Brain microvascular endothelial cell (primary cell): Measurements from ENCODE around the gene ZNF219.

Source experiments
- DNase-seq: peaks from one replicate; pipeline ENCODE4 v3.0.0-alpha.2; 2020
- H3K27ac ChIP-seq: fragments of 250-450 bp; sonication (Bioruptor Pico); 2 replicates; pipeline ENCODE4 v1.5.1; 2020; ENCODE audit warnings: mild to moderate bottlenecking, moderate library complexity
- H3K27me3 ChIP-seq: fragments of 250-450 bp; sonication (Bioruptor Pico); replicated peaks from 2 replicates; pipeline ENCODE4 v1.5.1; 2020; ENCODE audit warnings: mild to moderate bottlenecking
- H3K36me3 ChIP-seq: fragments of 250-450 bp; sonication (Bioruptor Pico); replicated peaks from 2 replicates; pipeline ENCODE4 v1.5.1; 2020; ENCODE audit warnings: mild to moderate bottlenecking
- H3K4me3 ChIP-seq: 2 replicates; pipeline ENCODE4 v1.5.1; 2011; ENCODE audit warnings: low read depth, mild to moderate bottlenecking, control low read depth, low read length, moderate library complexity
- in situ Hi-C: cut with HindIII; loops from 2 replicates; pipeline ENCODE4 v1.10.0; 2017; ENCODE audit warnings: low sequenced_read_pairs, low pct_ligation_motif_present
- TF ChIP-seq, protein P1 (sequence below): IDR thresholded peaks from 2 replicates; pipeline ENCODE4 v1.5.1; 2011; ENCODE audit warnings: low read depth, mild to moderate bottlenecking, moderate library complexity, low read length, control low read depth, inconsistent platforms; ENCODE audit errors: missing control alignments

The ZNF219 gene

DNA sequence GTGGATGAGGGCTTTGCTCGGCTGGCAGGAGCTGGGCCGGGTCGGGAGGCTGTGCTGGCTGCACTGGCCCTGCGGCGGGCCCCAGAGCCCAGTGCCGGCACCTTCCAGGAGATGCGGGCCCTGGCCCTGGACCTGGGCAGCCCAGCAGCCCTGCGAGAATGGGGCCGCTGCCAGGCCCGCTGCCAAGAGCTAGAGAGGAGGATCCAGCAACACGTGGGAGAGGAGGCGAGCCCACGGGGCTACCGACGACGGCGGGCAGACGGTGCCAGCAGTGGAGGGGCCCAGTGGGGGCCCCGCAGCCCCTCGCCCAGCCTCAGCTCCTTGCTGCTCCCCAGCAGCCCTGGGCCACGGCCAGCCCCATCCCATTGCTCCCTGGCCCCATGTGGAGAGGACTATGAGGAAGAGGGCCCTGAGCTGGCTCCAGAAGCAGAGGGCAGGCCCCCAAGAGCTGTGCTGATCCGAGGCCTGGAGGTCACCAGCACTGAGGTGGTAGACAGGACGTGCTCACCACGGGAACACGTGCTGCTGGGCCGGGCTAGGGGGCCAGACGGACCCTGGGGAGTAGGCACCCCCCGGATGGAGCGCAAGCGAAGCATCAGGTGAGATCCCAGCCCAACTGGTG is 16.8 kb downstream of the ZNF219 start:
- no peaks in the 10 kb centered on the region for H3K27me3 ChIP-seq
- in situ Hi-C loops: no loop called here
- DNase-seq: no peak
- no peak overlapping the region for H3K4me3 ChIP-seq
- TF ChIP-seq, protein P1, sequence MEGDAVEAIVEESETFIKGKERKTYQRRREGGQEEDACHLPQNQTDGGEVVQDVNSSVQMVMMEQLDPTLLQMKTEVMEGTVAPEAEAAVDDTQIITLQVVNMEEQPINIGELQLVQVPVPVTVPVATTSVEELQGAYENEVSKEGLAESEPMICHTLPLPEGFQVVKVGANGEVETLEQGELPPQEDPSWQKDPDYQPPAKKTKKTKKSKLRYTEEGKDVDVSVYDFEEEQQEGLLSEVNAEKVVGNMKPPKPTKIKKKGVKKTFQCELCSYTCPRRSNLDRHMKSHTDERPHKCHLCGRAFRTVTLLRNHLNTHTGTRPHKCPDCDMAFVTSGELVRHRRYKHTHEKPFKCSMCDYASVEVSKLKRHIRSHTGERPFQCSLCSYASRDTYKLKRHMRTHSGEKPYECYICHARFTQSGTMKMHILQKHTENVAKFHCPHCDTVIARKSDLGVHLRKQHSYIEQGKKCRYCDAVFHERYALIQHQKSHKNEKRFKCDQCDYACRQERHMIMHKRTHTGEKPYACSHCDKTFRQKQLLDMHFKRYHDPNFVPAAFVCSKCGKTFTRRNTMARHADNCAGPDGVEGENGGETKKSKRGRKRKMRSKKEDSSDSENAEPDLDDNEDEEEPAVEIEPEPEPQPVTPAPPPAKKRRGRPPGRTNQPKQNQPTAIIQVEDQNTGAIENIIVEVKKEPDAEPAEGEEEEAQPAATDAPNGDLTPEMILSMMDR: no peak
- H3K36me3 ChIP-seq: peaks cover 94% of the 10 kb centered on the region
- no peak overlapping the region for H3K27ac ChIP-seq

DNA sequence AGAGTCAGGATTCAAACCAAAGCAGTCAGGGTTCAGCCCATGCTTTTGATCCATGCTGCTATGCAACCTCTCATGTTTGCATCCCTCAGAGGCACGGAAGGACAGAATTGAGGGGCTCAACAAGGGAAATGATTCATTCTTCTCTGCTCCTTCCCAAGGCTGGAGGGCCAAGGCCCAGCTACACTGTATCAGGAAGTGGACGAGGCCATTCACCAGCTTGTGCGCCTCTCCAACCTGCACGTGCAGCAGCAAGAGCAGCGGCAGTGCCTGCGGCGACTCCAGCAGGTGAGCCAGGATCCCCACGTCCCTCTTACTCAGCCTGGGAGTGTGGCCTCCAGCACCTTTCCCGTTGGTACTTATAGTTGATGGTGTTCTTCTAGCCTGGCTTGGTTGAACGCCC is 19.7 kb downstream of the ZNF219 start:
- Histone ChIP-seq H3K4me3 (no peak overlapping the region), H3K27me3 (no peaks in the 10 kb centered on the region), H3K27ac (no peak overlapping the region), H3K36me3 (peaks cover 93% of the 10 kb centered on the region)
- TF ChIP-seq, protein P1: no peak
- in situ Hi-C loops: no loop called here
- no peak for DNase-seq

DNA sequence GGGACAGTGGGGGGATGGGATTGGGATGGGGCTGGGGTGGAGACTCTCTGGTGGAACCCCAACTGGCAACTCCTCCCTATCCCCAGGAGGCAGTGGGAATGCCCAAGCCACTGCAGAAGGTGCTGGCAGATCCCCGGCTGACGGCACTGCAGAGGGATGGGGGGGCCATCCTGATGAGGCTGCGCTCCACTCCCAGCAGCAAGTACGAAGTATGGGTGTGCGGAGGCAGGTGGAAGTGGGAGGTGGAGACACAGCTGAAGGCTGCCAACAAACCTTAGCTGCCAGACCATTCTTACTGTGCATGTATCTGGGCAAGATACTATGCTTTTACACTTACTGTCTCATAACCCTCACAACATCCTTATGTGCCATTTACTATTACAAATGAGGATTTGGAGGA is 20.2 kb downstream of the ZNF219 start:
- Histone ChIP-seq H3K4me3 (no peak overlapping the region), H3K36me3 (peaks cover 94% of the 10 kb centered on the region), H3K27ac (no peak overlapping the region), H3K27me3 (no peaks in the 10 kb centered on the region)
- in situ Hi-C loops: no loop called here
- no peak for DNase-seq
- TF ChIP-seq, protein P1: no peak

DNA sequence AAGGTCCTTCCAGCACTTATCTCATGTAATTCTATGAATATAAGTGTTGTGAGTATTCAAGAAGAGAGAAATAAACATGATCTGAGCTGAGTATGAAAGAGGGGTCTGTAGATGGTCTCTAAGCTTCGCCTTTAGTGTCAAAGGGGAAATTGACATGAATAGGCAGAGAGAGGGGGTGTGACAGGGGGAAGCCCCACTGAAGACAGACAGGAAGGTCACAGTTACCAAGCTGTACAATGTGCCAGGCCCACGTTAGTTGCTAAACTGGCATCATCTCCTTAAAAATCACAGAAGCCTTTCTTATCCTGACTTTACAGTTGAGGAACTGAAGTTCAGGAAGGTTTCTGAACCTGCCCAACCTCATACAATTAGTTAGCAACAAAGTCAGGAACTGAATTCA is 20.8 kb downstream of the ZNF219 start:
- H3K27me3 ChIP-seq: no peaks in the 10 kb centered on the region
- no peak overlapping the region for H3K27ac ChIP-seq
- H3K36me3 ChIP-seq: peaks cover 95% of the 10 kb centered on the region
- H3K4me3 ChIP-seq: no peak overlapping the region
- in situ Hi-C loops: no loop called here
- TF ChIP-seq, protein P1: no peak
- DNase-seq: no peak

DNA sequence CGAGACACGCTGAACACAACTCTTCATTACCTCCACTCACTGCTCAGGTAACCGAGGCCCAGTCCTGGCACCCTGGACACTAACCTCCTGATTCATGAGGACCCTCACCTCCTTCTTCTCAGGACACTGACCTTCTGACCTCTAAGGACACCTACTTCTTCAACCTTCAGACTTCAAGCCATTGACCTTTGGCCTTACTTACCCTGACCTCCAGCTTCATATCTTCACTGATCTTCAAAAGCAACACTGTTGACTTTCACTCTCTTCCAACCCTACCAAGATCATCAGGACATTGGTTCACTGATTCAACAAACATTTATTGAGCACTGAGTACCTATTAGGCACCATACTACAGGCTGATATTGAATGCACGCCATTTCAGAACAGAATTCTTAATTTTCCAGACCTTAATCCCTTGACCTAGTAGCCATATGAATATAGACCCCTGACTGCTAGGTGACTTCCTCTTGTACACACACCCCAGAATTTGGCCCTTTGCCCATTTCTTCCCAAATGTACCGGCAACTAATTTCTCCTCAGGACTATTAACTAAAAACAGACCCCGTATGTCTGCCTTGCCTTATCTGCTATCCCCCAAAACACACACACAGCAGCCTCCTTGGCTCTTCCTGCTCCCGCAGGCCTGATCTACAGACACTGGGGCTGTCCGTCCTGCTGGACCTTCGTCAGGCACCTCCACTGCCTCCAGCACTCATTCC is 22.6 kb downstream of the ZNF219 start:
- H3K4me3 ChIP-seq: no peak overlapping the region
- TF ChIP-seq, protein P1: no peak
- no peak overlapping the region for H3K27ac ChIP-seq
- DNase-seq: no peak
- in situ Hi-C loops: no loop called here
- peaks cover 77% of the 10 kb centered on the region for H3K36me3 ChIP-seq
- no peaks in the 10 kb centered on the region for H3K27me3 ChIP-seq
